Measurements from ENCODE around the gene SH3GL2.

The SH3GL2 gene

DNA sequence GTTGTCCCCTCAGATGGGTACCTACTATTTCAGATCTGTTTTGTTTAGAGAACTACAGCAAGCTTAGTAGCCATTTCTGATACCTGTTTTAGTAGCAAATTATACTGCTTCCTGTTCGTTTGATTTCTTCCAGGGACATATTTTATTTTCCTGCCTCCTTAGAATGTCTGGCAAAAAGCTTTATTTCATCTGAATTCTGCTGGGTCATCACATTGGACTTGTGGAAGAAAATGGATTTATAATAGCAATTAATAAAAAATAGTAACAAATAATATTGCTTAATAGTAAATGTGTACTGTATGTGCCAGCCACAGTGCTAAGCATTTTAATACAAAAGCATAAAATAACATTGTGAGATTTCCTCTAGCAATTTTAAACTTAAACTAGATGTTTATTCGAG lies 79.4 kb downstream of the SH3GL2 start:
- DNase-seq (ENCODE audit: low read depth): no peak

DNA sequence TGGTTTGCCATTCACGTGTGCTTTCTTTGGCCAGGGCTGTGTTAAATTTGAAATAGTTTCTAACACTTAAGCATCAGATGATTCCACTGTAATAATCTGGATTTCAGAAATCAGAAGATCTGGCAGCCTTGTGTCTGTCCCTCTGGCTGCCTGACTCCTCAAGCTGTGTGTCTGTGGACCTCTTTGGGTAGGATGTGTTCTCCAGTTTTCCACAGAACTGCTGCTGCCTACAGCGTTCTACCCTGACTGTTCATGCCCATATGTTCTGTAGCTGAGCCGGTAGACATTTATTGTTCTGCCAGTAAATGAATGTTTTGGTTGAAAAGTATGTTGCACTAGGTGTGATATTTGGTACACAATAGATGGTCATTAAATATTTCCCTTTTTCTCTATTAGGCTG lies 81.3 kb downstream of the SH3GL2 start:
- no peak for DNase-seq (ENCODE audit: low read depth)

GRCh38 chr9:17665450-17665849 lies 86.6 kb downstream of the SH3GL2 start:
- no peak for DNase-seq (ENCODE audit: low read depth)

DNA sequence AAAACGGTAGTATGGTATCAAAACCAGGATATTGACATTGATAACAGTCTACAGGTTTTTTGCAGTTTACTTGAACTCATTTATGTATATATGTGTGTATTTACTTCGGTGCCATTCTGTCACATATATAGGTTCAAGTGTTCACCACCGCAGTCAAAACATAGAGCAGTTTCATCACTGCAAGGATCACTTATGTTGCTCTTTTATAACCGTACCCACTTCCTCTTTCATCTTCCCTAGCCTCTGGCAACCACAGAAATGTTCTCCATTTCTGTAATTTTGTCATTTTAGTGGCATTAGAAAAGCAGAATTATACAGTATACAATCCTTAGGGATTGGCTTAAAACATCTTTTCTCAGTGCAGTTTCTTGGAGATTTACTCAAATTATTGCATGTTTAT lies 90.3 kb downstream of the SH3GL2 start:
- DNase-seq (ENCODE audit: low read depth): no peak

- no peak for DNase-seq (ENCODE audit: low read depth)
These were observed 103.8 kb downstream of the SH3GL2 start for GRCh38 chr9:17682684-17683083.

GRCh38 chr9:17688834-17689233 lies 110.0 kb downstream of the SH3GL2 start:
- no peak for DNase-seq (ENCODE audit: low read depth)

GRCh38 chr9:17694336-17694735 lies 115.5 kb downstream of the SH3GL2 start:
- no peak for DNase-seq (ENCODE audit: low read depth)

DNA sequence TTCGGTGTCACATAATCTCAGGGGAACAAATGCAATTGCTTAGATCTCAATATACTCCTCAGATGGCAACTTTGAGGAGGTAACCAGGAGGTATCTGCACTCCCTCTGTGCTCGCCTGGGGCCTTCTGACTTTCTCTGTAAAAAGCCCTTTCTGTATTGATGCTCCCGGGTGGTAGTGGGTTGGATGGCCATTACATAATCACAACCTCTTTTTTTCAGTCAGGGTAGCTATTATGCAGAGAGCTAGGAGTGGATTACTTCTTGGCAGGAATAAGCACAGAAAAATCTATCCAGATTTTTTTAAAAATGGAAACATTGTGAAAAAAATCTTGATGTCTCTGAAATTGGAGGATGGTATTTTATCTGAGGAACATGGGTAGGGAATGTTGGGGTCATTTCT lies 116.6 kb downstream of the SH3GL2 start:
- no peak for DNase-seq (ENCODE audit: low read depth)

GRCh38 chr9:17699615-17700330 lies 120.9 kb downstream of the SH3GL2 start:
- DNase-seq (ENCODE audit: low read depth): no peak

DNA sequence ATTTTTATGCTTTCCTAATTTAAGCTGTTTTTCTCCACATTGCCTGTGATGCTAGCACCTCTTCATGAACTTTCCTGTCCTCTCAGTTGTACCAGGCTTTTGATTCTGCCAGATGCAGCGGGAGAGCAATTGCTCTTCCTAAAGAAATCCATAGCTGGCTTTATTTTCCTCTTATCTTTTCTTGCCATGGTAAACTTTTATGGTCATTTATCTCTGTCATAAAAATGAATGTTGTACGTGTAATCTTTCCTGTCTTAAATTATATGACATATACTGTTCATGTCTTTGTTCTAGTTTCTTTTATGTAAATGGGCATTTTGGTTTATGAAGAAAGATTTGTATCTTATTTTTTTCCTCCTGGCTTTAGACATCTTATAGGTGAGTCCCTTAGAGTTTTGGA lies 127.5 kb downstream of the SH3GL2 start:
- DNase-seq (ENCODE audit: low read depth): no peak

GRCh38 chr9:17719053-17719452 lies 140.2 kb downstream of the SH3GL2 start:
- no peak for DNase-seq (ENCODE audit: low read depth)

DNA sequence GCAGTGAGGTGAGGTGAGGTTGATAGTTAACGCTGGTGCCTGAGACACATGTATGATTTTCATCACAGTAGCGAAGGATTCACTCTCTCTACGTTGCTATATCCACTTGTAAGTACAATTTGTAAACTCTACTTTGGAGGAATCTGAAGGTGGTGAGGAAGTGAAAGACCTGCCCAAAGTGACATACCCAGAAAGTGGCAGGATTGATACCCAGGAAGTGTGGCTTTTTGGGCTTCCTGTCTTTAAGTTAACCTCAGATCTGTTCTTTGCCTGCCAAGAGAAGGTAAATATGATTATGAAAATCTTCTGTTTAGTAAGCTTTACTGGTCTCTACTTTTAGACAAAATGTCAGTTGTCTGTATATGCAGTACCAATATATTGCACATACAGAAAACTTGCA lies 143.1 kb downstream of the SH3GL2 start:
- DNase-seq (ENCODE audit: low read depth): no peak

- DNase-seq (ENCODE audit: low read depth): no peak
These were observed 144.8 kb downstream of the SH3GL2 start for GRCh38 chr9:17723656-17724055.

GRCh38 chr9:17725399-17726010 lies 146.6 kb downstream of the SH3GL2 start:
- no peak for DNase-seq (ENCODE audit: low read depth)

DNA sequence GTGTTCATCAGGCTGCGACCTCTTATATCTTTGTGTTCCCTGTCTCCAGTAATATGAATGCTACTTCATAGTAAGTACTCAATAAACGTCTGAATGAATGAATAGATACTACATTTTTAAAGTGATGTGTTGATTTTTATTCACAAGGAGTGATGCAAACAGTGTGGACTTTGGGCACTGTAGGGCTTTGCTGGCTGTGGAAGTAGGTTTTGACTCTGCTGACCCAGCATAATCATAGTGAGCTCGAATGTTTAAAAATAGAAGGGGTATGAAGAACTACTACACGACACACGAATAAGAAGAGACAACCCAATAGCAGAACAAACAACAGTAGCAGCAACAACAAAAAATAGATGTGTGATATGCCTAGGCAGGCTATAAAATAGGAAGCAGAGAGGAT lies 147.4 kb downstream of the SH3GL2 start:
- no peak for DNase-seq (ENCODE audit: low read depth)

DNA sequence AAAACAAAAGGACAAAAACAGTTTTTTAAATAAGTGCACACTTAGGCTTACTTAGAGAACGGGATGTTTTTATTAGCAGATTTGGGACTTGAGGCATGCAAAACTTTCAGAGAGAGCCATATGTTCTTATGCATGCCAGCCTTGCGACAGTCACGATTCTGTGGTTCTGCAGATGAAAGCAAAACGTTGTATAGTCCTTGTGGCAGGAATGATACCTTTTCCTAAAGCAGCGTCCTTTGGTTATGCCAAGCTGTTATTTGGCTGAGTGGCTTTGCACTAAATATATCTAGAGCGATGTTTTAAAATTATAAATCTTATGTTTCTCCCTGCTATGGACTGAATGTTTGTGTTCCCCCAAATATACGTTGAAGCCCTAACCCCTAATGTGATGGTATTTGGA lies 152.0 kb downstream of the SH3GL2 start:
- no peak for DNase-seq (ENCODE audit: low read depth)

DNA sequence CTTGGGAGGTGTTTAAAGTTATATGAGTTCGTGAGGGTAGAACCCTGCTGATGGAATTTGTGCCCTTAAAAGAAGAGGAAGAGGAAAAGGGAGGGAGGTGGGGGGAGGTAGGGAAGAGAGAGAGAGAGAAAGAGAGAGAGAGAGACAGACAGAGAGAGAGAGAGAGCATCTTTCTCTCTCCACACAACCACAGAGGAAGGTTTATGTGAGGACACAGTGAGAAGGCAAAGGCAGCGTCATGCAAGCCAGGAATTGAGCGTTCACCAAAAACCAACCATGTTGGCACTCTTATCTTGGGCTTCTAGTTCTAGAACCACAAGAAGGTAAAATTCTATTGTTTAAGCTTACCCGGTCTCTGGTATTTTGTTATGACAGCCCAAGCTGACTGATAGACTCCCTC lies 152.4 kb downstream of the SH3GL2 start:
- no peak for DNase-seq (ENCODE audit: low read depth)

- DNase-seq (ENCODE audit: low read depth): no peak
These were observed 155.8 kb downstream of the SH3GL2 start for GRCh38 chr9:17734674-17735073.

- DNase-seq (ENCODE audit: low read depth): no peak
These were observed 157.0 kb downstream of the SH3GL2 start for GRCh38 chr9:17735859-17736258.

DNA sequence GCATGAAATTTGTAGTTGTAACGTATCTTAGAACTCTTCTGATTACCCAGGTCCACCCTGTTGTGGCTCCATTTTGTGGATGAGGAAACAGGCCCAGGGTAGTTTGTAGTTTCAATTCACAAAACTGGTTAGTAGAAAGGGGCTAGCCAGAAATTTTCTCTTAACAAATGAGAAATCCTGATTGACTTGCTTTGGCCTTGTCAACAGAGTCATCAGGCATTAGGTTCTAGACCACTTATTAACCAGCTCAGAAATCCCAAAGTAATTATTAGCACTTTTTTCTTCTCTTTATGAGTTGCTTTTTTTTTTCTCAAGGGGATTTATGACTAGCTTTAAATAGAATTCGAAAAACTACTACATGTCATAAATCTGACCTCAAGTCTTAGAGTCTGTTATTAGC lies 160.2 kb downstream of the SH3GL2 start:
- no peak for DNase-seq (ENCODE audit: low read depth)

DNA sequence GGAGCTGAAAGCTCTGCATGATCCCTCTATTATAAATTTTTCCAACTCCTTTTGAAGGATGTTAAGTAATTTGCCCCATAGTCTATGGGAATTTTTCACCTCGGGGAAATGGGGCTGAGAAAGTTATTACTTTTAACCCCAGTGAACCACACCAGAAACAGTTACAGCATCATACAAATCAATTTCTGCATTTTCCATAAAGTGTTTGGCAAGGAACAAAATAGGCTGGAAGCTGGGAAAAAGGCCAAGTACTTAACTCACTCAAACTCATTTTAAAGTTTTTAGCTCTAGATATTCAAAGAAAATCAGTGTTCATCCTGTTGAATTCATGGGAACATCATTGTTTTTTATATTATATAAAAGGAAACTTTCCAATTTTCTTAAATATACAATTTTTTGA lies 160.9 kb downstream of the SH3GL2 start:
- DNase-seq (ENCODE audit: low read depth): no peak

DNA sequence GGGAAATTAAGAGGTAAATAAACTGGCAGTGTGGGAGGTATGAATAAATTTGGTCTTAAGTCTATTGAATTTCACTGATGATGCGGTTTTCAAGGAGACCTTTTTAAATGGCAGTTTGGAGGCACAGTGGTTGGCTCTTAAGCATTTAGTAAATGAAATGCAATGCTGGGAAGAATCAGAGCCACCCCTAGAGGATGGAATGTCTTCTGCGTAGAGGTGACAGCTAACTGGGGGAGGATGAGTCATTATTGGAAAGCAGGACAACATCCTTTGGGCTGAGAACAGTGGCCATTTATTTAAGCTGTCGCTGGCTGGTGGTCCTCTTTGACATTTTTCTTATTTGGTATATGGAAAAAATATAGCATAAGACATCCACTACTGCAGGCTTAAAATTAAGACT lies 163.2 kb downstream of the SH3GL2 start:
- DNase-seq (ENCODE audit: low read depth): no peak

GRCh38 chr9:17744786-17745185 lies 165.9 kb downstream of the SH3GL2 start:
- no peak for DNase-seq (ENCODE audit: low read depth)

GRCh38 chr9:17750269-17750668 lies 171.4 kb downstream of the SH3GL2 start:
- DNase-seq (ENCODE audit: low read depth): no peak

All from stimulated activated CD8-positive, alpha-beta memory T cell treated with anti-CD3 and anti-CD28 coated beads, Interleukin-12 subunit alpha, Interleukin-12 subunit beta, amount 100 ng/mL, for 1 hour (primary cell).